GM19467 (cell line): ENCODE measurements around the gene DMRTC2.

Source experiments
- ATAC-seq: cut with Tn5 transposase; IDR thresholded peaks from one replicate; pipeline ENCODE4 v1.9.1; 2021; ENCODE audit warnings: mild to moderate bottlenecking, moderate library complexity; ENCODE audit not compliant: unreplicated experiment

The DMRTC2 gene

DNA sequence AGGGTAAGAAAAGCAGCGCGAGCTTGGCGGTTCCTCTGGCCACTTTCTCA, at the start of gene DMRTC2:
TSS of gene DMRTC2 (plus strand) at position 42 of the 50 bp plus-strand sequence. CDS start 2,387 bp downstream, outside the sequence.
- ATAC-seq = no peak

- no peak for ATAC-seq
These were observed 48.5 kb upstream of the DMRTC2 start, which contains the start of gene CEACAM3 for GRCh38 chr19:41796362-41796761. CEACAM3 (plus strand) TSS chr19:41796587; CDS start chr19:41796678, 91 bp downstream.

DNA sequence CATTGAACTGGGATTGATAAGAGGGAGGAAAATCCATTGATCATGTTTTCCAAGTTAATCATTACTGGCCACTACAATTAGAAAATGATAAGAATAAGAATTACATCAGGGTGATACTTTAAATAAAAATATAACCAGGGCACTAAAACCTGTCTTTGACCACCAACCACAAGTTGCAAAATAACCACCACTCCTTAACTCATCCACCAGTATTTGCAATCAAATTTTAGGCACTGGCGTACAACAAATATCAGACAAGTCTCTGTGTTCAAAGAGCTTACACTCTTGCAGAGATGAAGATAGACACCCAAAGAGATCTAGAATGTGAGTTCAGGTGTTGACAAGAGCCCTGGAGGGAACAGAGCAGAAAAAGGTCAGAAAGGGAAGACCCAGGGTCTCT, 47.9 kb upstream of the DMRTC2 start:
- ATAC-seq = no peak

GRCh38 chr19:41799444-41800000, 45.3 kb upstream of the DMRTC2 start:
- ATAC-seq = no peak

- ATAC-seq = no peak
These were observed 43.8 kb upstream of the DMRTC2 start for GRCh38 chr19:41801031-41801430.

DNA sequence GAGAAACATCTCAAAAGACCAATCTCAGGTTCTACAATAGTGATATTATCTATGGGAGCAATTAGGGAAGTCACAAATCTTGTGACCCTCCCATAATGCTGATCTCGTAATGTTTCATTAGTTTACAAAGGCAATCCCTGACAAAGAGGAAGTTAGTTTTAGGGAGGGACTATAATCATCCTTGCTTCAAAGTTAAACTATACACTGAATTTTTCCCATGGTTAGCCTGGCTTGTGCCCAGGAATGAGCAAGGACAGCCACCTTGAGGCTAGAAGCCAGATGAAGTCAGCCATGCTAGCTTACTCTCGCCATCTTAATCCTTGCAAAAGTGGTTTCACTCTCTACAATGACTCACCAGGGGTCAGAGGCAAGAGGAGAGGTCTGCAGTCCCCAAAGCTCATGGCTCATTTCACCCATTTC, 43.0 kb upstream of the DMRTC2 start:
- ATAC-seq = no peak

DNA sequence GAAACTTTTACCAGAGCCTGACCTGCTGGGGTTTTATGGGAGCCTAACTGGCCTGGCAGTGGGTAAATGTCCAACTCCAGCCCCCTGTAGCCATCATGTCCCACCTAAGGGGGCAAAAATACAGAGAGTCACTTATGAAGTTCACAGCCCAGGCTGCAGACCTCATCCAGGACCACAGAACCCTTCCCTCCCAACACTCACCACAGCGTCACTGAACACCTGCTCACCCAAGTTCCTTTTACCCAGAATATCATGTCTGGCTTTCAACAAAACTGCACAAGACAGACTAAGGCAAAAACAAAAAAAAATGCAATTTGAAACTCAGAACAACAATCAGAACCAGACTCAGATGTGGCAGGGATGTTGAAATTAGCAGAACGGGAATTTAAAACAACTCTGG, 42.1 kb upstream of the DMRTC2 start:
- no peak for ATAC-seq

DNA sequence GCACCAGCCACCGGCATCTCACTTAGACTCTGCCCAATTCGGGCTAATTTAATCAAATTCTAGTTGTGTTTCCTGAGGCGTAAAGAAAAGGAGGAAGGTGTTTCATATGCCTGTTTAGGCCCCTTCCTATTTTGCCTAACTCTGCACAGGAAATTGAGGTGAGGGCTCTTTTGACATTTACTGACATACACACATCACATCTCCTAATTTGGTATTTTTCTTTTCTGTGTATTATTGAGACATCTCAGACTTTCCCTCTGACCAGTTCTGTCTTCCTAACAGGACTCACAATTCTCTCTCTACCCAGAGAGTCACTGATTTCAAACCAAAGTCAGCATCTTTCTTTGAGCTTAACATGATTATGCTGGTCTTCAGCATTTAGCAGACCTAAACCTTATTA, 40.5 kb upstream of the DMRTC2 start:
- no peak for ATAC-seq

GRCh38 chr19:41807176-41807575, 37.7 kb upstream of the DMRTC2 start:
- ATAC-seq = no peak

DNA sequence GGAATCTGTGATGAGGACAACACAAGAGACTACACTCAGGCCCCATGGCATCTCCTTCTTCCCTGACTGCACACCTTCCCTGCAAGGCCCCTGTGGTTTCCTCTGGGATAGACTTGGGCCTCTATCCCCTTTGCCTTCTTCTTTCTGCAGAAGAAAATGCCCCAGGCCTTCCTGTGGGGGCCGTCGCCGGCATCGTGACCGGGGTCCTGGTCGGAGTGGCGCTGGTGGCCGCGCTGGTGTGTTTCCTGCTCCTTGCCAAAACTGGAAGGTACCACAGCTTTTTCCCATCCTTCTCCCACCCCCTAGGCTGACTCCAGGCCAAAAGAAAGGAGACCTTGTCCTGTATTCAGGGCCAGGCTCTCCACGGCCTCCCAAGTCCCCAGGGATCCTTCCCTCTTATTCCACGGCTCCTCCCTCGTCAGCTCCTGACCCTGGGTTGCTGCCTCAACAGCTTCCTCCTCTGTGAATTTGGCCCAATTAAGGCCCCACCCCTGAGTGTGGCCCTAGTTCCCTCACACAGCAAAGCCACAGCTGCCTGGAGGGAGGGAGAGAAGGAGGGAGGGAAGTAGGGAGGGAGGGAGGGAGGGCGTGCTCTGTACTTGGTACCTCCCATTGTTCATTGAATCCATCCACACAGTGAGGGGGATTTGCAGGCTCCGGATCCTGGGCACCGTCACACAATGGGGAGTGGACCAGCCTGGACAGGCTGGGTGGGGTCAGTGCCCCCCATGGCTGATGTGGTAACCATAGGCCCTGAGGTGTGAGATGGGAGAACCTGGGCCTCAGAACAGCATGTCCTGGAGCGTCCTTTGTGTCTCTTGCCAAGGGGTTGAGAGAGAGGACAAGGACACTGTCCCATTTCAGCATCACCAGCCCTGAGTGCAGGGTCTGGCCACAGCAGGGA, 35.9 kb upstream of the DMRTC2 start:
- ATAC-seq = no peak

DNA sequence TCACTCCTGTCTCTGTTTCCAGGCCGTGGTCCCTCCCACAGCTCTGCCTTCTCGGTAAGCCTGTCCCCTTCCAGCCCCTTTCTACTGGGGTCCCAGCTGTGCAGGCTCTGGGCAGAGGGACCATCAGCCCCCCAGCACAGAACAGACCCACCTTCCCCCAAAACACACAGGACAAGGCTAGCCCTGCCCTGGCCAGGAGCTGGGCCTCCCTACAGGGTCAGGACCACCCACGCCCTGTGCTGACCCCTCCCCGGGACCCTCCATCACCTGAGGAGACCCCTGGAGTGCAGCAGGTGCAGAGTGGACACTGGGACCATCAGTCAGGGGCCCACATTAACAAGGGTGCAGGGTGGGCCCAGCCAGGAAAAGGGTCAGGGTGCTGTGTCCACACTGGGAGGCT, 34.5 kb upstream of the DMRTC2 start:
- ATAC-seq = no peak

- no peak for ATAC-seq
These were observed 33.8 kb upstream of the DMRTC2 start for GRCh38 chr19:41811036-41811435.

GRCh38 chr19:41811981-41812380, 32.9 kb upstream of the DMRTC2 start:
- no peak for ATAC-seq

DNA sequence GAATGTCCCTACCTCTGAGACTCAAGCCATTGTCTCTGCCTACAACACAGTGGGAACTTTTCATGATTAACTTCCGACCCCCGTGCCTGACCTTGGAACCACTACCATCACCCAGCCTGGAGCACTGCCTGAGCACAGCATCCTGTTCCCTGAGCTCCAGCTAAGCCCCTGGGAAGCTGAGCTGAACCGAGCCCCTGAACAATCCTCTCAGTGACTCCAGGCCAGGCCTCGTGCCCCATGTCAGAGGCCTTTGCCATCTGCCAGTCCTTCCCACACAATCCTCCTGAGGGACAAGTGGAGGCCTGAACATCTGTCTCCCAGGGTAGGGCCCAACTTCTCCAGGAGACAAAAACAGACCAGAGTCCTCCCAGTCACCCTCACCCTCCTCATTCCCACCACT, 30.9 kb upstream of the DMRTC2 start:
- ATAC-seq = no peak

GRCh38 chr19:41815301-41815700, 29.5 kb upstream of the DMRTC2 start:
- ATAC-seq = no peak

DNA sequence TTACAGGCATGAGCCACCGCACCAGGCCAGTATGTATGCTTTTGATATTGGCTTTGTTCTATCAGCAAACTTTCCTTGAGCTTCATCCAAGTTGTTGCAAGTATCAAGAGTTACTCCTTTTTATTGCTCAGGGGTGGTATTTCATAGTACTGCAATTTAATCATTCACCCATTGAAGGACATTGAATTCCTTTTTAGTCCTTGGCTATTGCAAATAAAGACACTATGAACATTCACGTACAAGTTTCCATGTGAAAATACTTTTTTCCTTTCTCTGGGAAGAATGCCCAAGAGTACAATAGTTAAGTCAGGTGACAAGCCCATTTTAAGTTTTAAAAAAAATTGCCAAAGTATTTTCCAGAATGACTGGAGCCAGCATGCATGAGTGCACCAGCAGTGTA, 28.1 kb upstream of the DMRTC2 start:
- no peak for ATAC-seq

DNA sequence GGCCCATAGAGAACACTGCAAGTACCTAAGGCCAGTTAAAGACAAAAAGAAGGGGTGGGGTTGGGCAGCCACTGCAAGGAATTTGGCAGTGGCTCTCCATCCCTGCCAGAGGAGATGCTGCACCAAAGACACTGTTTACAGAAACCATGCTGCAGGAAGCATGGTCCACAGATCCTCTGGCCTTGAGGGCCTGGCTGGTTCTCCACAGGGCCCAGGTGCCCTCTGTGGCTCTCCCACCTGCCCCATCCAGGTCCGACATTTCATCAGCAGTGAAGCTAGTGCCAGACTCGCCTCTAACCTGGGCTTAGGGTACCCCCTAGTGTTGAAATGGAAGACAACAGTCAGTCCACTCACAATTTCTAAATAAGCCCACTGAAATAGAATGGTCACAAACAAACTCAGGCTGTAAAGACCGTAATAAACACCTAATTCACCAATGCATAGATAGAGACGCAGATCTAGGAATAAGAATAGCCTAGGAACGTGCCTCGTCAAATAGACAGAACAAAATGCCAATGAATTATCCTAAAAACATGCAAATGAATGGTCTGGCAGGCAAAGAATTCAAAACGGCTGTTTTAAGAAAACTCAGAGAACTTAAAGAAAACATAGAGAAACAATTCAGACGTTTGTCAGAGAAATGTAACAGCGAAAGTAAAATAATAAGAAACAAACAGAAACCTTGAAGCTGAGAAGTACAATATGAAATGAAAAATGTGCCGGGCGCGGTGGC, 23.7 kb upstream of the DMRTC2 start:
- no peak for ATAC-seq

GRCh38 chr19:41837981-41838708, 6.7 kb upstream of the DMRTC2 start:
- no peak for ATAC-seq

- no peak for ATAC-seq
These were observed 5.6 kb upstream of the DMRTC2 start for GRCh38 chr19:41839211-41839610.

GRCh38 chr19:41843371-41843770, 1.5 kb upstream of the DMRTC2 start:
- ATAC-seq = no peak

DNA sequence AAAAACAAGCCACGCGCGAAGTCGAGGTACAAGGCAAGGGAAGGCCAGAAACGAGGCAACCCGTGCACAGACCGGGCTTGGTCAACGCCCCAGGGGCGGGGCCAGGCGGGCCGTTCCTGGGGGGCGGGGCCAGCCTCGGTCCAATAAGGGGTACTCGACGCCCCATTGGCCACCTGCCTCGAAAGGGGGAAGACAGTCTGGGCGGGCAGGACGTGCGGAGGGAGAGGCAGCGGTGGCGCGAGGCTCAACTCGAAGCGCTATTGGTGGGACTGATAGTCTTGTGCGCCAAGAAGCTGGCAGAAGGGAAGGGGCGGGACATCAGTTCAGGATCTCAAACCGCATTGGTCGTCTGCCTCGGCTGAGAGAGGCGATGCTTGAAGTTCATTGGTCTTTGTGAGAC, 241 bp upstream of the DMRTC2 start, which contains the start of gene LYPD4:
TSS of gene LYPD4 (minus strand) at position 83 of the 400 bp plus-strand sequence. CDS start 5,398 bp downstream, outside the sequence.
- ATAC-seq = no peak
